Neural progenitor cell (in vitro differentiated cells): Measurements from ENCODE around the gene ITLN1.
A peak's percentile ranks its signal among the peaks of the same experiment; 100 is the strongest.

Experiments
- CTCF ChIP-seq: fragments of 200-600 bp; sonication (generic); IDR thresholded peaks from 2 replicates; pipeline ENCODE4 v1.5.1; 2017; ENCODE audit warnings: antibody characterized with exemption, mild to moderate bottlenecking
- EZH2 ChIP-seq: fragments of 200-600 bp; sonication (generic); IDR thresholded peaks from 2 replicates; pipeline ENCODE4 v1.6.1; 2017; ENCODE audit warnings: antibody characterized with exemption, mild to moderate bottlenecking, moderate library complexity

- TF ChIP-seq CTCF: peak; percentile 33
- no peak for TF ChIP-seq EZH2
Observed at GRCh38 chr1:160877221-160877620, 7.8 kb downstream of the ITLN1 start.
